Left lung (tissue), 10 donors: ENCODE measurements around the gene NAV2. TPM values are rescaled to one million over a fixed set of nuclear protein-coding genes. Genes with fewer than 3 reads are reported as not detected.

Source experiments
- ATAC-seq: fragments of 200-7000 bp; cut with Tn5 transposase; one replicate; pipeline ENCODE4 v1.9.1; 2020; ENCODE audit warnings: moderate library complexity
- DNase-seq, 4 donors: peaks; one replicate each; pipeline ENCODE4 v3.0.0-alpha.2; 2013 to 2020
- H3K27ac ChIP-seq, 2 donors: fragments of 200-600 bp; sonication (generic) in 1 of 2; one replicate each; pipeline versions ENCODE4 v1.5.0 to v1.8.0; 2020 to 2021
- H3K27me3 ChIP-seq, 2 donors: fragments of 200-600 bp; sonication (generic) in 1 of 2; one replicate each; pipeline versions ENCODE4 v1.5.0 to v1.8.0; 2020 to 2021
- H3K36me3 ChIP-seq, 2 donors: fragments of 200-600 bp; sonication (generic) in 1 of 2; one replicate each; pipeline versions ENCODE4 v1.5.0 to v1.8.0; 2020 to 2021
- H3K4me1 ChIP-seq, 2 donors: fragments of 200-600 bp; one replicate each; pipeline ENCODE4 v1.8.0; 2021
- H3K4me3 ChIP-seq, 2 donors: fragments of 200-600 bp; sonication (generic) in 1 of 2; one replicate each; pipeline versions ENCODE4 v1.5.0 to v1.8.0; 2020 to 2021; ENCODE audit warnings: mild to moderate bottlenecking in 1 of 2
- H3K9me3 ChIP-seq, 2 donors: fragments of 200-600 bp; sonication (generic) in 1 of 2; one replicate each; pipeline versions ENCODE4 v1.5.0 to v1.8.0; 2020 to 2021
- CTCF ChIP-seq, 2 donors: fragments of 200-600 bp; sonication (generic) in 1 of 2; IDR thresholded peaks; one replicate each; pipeline versions ENCODE4 v1.5.0 to v1.8.0; 2021; ENCODE audit warnings: antibody characterized with exemption in 2 of 2
- intact Hi-C, 2 donors: fragments of 100-400 bp; cut with DNase I; formaldehyde crosslinking; loops; one replicate each; pipeline versions ENCODE4 v1.11.2 to v1.14.2; 2022
- polyA plus RNA-seq, 6 donors: library from polyadenylated mRNA; unstranded; fragments of 120-200 nt; gene quantifications; one replicate each; pipeline ENCODE4 v1.2.1, GENCODE V29; 2013; ENCODE audit not compliant: insufficient read length in 6 of 6
- total RNA-seq, 2 donors: library from RNA; stranded (reverse); fragmentation: NEBNext Ultra II Directional; extraction: Animal tissue kit (Norgen Biotek cat#: 25700); gene quantifications; one replicate each; pipeline ENCODE4 v1.2.1, GENCODE V29; 2021
- donor health status: DM: no; HTN: yes; CAD: no.
- donor health status: DM: no; HTN: no; CAD: no.

Gene NAV2
- total and polyA plus RNA-seq, 8 donors = 18.0 to 59.9 (median 23.1) TPM

- DNase-seq (no peak), ATAC-seq (no peak)
- no peaks in the 10 kb centered on the region for H3K9me3 ChIP-seq
- peaks cover 10 to 11% of the 10 kb centered on the region in 2 donors for H3K4me1 ChIP-seq
- H3K27me3 ChIP-seq = peaks cover 0 to 23% of the 10 kb centered on the region in 2 donors
- intact Hi-C loops = no loop called here
- no peak for TF ChIP-seq CTCF (IDR thresholded peaks at IDR 0.05)
- H3K27ac ChIP-seq = no peak overlapping the region
- H3K4me3 ChIP-seq = no peak overlapping the region
- no peaks in the 10 kb centered on the region for H3K36me3 ChIP-seq
These were observed 59.8 kb downstream of the NAV2 start for GRCh38 chr11:19772480-19772879.

- H3K36me3 ChIP-seq = no peaks in the 10 kb centered on the region
- H3K9me3 ChIP-seq = no peaks in the 10 kb centered on the region
- H3K27me3 ChIP-seq = peaks cover 0 to 40% of the 10 kb centered on the region in 2 donors
- intact Hi-C loops = no loop called here
- H3K27ac ChIP-seq = no peak overlapping the region
- no peak for DNase-seq
- ATAC-seq = no peak
- H3K4me3 ChIP-seq = no peak overlapping the region
- no peak for TF ChIP-seq CTCF (IDR thresholded peaks at IDR 0.05)
- peaks cover 0 to 5% of the 10 kb centered on the region in 2 donors for H3K4me1 ChIP-seq
These were observed 61.7 kb downstream of the NAV2 start for GRCh38 chr11:19774329-19774728.

- Histone ChIP-seq H3K4me3 (no peak overlapping the region), H3K27me3 (peaks cover 0 to 42% of the 10 kb centered on the region in 2 donors), H3K36me3 (no peaks in the 10 kb centered on the region), H3K9me3 (no peaks in the 10 kb centered on the region), H3K4me1 (no peaks in the 10 kb centered on the region), H3K27ac (no peak overlapping the region)
- no peak for TF ChIP-seq CTCF (IDR thresholded peaks at IDR 0.05)
- intact Hi-C loops = no loop called here
- ATAC-seq = no peak
- no peak for DNase-seq
These were observed 62.4 kb downstream of the NAV2 start for GRCh38 chr11:19774817-19775580.

GRCh38 chr11:19775622-19776021 is 63.0 kb downstream of the NAV2 start:
- Histone ChIP-seq H3K4me1 (no peaks in the 10 kb centered on the region), H3K27ac (no peak overlapping the region), H3K9me3 (no peaks in the 10 kb centered on the region), H3K36me3 (no peaks in the 10 kb centered on the region), H3K27me3 (peaks cover 0 to 42% of the 10 kb centered on the region in 2 donors), H3K4me3 (no peak overlapping the region)
- TF ChIP-seq CTCF (IDR thresholded peaks at IDR 0.05) = no peak
- no peak for DNase-seq
- intact Hi-C loops = no loop called here
- no peak for ATAC-seq

GRCh38 chr11:19777039-19777376 is 64.4 kb downstream of the NAV2 start:
- Histone ChIP-seq H3K4me3 (peak overlapping the region; percentile 35 to 42), H3K27me3 (peaks cover 0 to 42% of the 10 kb centered on the region in 2 donors), H3K4me1 (no peaks in the 10 kb centered on the region), H3K27ac (peak overlapping the region in 1 of 2 donors; percentile 53), H3K9me3 (no peaks in the 10 kb centered on the region), H3K36me3 (no peaks in the 10 kb centered on the region)
- ATAC-seq (peak; percentile 71), DNase-seq (peak in 1 of 4 donors; percentile 83)
- intact Hi-C loops = no loop called here
- TF ChIP-seq CTCF (IDR thresholded peaks at IDR 0.05) = no peak
